K562 (cell line): ENCODE measurements around the gene CETN2. TPM values are rescaled to one million over a fixed set of nuclear protein-coding genes. Genes with fewer than 3 reads are reported as not detected.

ENCODE experiments used
- ARNT ChIP-seq, 2 experiments: fragments of 450-650 bp; IDR thresholded peaks; 2 replicates each; pipeline ENCODE4 v1.6.1; 2016; ENCODE audit warnings: mild to moderate bottlenecking in 1 of 2
- CAMTA2 ChIP-seq: fragments of 250-450 bp; sonication (Bioruptor Pico); conservative IDR thresholded peaks from 2 replicates; pipeline ENCODE4 v1.5.1; 2022
- DACH1 ChIP-seq: fragments of 450-650 bp; IDR thresholded peaks from 2 replicates; pipeline ENCODE4 v1.6.1; 2018; ENCODE audit not compliant: partially characterized antibody
- FOSL1 ChIP-seq: fragments of 200-800 bp; sonication (Bioruptor generic); conservative IDR thresholded peaks from 2 replicates; pipeline ENCODE4 v1.6.1; 2016; ENCODE audit warnings: missing genetic modification characterization, missing compliant biosample characterization
- HDGF ChIP-seq: fragments of 450-650 bp; IDR thresholded peaks from 2 replicates; pipeline ENCODE4 v1.6.1; 2016
- KAT2B ChIP-seq: IDR thresholded peaks from one replicate; pipeline ENCODE4 v1.6.1; 2012; ENCODE audit warnings: low read depth, mild to moderate bottlenecking, control low read depth, inconsistent platforms, low read length, moderate library complexity
- MTA2 ChIP-seq: fragments of 450-650 bp; IDR thresholded peaks from 2 replicates; pipeline ENCODE4 v1.6.1; 2016; ENCODE audit warnings: low read depth
- NFXL1 ChIP-seq: fragments of 450-650 bp; formaldehyde crosslinking; IDR thresholded peaks from 2 replicates; pipeline ENCODE4 v1.4.0; 2021; ENCODE audit warnings: mild to moderate bottlenecking
- PHB ChIP-seq: fragments of 250-450 bp; sonication (Bioruptor Pico); IDR thresholded peaks from 2 replicates; pipeline ENCODE4 v1.5.0; 2021
- RAD21 ChIP-seq, 2 experiments: fragments of 250-450 bp in 1 of 2; fragments of 450-650 bp in 1 of 2; sonication (Bioruptor Pico) in 1 of 2; formaldehyde crosslinking in 1 of 2; IDR thresholded peaks in 1 of 2; conservative IDR thresholded peaks in 1 of 2; 2 replicates each; pipeline versions ENCODE4 v1.4.0 to v1.8.0; 2020 to 2022; ENCODE audit warnings: mild to moderate bottlenecking in 2 of 2, moderate library complexity in 1 of 2
- RFX7 ChIP-seq: fragments of 250-450 bp; sonication (Bioruptor Pico); IDR thresholded peaks from 2 replicates; pipeline ENCODE4 v1.5.1; 2021; ENCODE audit warnings: mild to moderate bottlenecking
- SMAD3 ChIP-seq: fragments of 450-650 bp; formaldehyde crosslinking; conservative IDR thresholded peaks from 2 replicates; pipeline ENCODE4 v1.4.0; 2020; ENCODE audit warnings: mild to moderate bottlenecking
- SMARCA5 ChIP-seq: fragments of 450-650 bp; IDR thresholded peaks from 2 replicates; pipeline ENCODE4 v1.6.1; 2016
- TAL1 ChIP-seq: fragments of 450-650 bp; IDR thresholded peaks from 2 replicates; pipeline ENCODE4 v1.6.1; 2016; ENCODE audit warnings: mild to moderate bottlenecking
- ZNF212 ChIP-seq: fragments of 450-650 bp; formaldehyde crosslinking; IDR thresholded peaks from 2 replicates; pipeline ENCODE4 v1.4.0; 2020; ENCODE audit warnings: mild to moderate bottlenecking
- polyA plus RNA-seq, 8 experiments: library from polyadenylated mRNA; depleted of rRNA in 4 of 8; stranded (reverse) in 5 of 8; unstranded in 3 of 8; fragments of >200 nt; fragmentation: Nextera tagmentation in 2 of 8; fragmentation: Illumina TruSeq in 1 of 8; extraction: Ambion mirVana in 2 of 8; extraction: Trizol in 1 of 8; gene quantifications; 2 replicates each; pipeline versions ENCODE4 v1.2.1 to v1.2.3, GENCODE V29; 2011 to 2014; ENCODE audit warnings: inconsistent platforms in 1 of 8, missing spikeins in 1 of 8
- total RNA-seq, 7 experiments: library from RNA; depleted of rRNA in 6 of 7; stranded (reverse); fragments of >200 nt in 6 of 7; fragmentation: Illumina TruSeq in 2 of 7; extraction: Trizol in 2 of 7; gene quantifications; 2 replicates each; pipeline versions ENCODE4 v1.2.1 to v1.2.3, GENCODE V29; 2011 to 2021; ENCODE audit warnings: low replicate concordance in 1 of 7
- TF ChIP-seq, protein P1 (sequence below), 3 experiments: IDR thresholded peaks in 2 of 3; conservative IDR thresholded peaks in 1 of 3; 2 replicates each; pipeline ENCODE4 v1.5.1; 2011 to 2012; ENCODE audit warnings: low read length in 3 of 3, mild to moderate bottlenecking in 3 of 3, control low read depth in 2 of 3, improper control_type of control experiment in 1 of 3, inconsistent platforms in 1 of 3, low read depth in 1 of 3, mixed read lengths in 1 of 3, moderate library complexity in 1 of 3; ENCODE audit not compliant: insufficient read depth in 2 of 3
- TF ChIP-seq, protein P2 (sequence below): fragments of 250-450 bp; sonication (Bioruptor Pico); IDR thresholded peaks from 2 replicates; pipeline ENCODE4 v1.5.0; 2021; ENCODE audit warnings: mild to moderate bottlenecking, borderline replicate concordance
- TF ChIP-seq, protein P3 (sequence below), 2 experiments: fragments of 450-650 bp; formaldehyde crosslinking in 1 of 2; IDR thresholded peaks; 2 replicates each; pipeline versions ENCODE4 v1.4.0 to v1.6.1; 2014 to 2020; ENCODE audit warnings: mild to moderate bottlenecking in 2 of 2, borderline replicate concordance in 1 of 2, low read depth in 1 of 2

Gene CETN2
- total and polyA plus RNA-seq, 9 of the 15 experiments (the other 6 are each of a cell fraction or from before 2014, with no cell fraction given), result 16.7 to 37.1 (median 27.6) TPM

DNA sequence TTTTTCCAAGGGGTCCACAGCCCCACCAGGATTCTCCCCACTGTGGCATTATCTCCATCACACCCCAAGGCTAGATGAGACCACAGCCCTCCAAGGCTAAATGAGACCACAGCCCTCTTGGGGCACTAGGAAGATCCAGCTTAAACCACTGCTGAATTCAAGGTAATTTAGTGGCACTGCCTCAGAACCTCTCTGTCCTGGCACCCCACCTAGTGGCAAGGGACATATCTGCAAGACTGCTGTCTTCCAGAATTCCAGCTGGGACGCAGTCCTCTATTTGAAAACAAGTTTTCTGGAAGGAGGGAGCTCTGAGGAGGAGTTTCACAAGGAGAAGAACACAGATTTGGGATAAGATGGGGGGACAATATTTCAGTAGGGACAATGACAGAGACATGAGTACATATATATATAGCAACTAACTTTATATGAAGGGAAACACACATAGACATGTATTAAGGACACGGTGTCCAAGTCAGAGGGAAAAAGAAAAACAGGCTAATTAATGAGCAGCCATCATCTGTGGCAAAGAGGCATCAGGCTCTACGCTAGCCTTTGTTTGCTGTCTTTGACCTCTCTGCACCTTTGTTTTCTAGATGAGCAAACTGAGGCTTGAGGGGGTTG is 9.3 kb downstream of the CETN2 start (continued):
- TF ChIP-seq, protein P1, sequence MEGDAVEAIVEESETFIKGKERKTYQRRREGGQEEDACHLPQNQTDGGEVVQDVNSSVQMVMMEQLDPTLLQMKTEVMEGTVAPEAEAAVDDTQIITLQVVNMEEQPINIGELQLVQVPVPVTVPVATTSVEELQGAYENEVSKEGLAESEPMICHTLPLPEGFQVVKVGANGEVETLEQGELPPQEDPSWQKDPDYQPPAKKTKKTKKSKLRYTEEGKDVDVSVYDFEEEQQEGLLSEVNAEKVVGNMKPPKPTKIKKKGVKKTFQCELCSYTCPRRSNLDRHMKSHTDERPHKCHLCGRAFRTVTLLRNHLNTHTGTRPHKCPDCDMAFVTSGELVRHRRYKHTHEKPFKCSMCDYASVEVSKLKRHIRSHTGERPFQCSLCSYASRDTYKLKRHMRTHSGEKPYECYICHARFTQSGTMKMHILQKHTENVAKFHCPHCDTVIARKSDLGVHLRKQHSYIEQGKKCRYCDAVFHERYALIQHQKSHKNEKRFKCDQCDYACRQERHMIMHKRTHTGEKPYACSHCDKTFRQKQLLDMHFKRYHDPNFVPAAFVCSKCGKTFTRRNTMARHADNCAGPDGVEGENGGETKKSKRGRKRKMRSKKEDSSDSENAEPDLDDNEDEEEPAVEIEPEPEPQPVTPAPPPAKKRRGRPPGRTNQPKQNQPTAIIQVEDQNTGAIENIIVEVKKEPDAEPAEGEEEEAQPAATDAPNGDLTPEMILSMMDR (IDR thresholded peaks at IDR 0.05 in 2 of 3, conservative IDR thresholded peaks at IDR 0.05 in 1 of 3; ENCODE audit: insufficient read depth in 2 of 3, low read depth in 1 of 3, low read length in 3 of 3), result peak; percentile 76 to 80 (median 77)
- no peak for TF ChIP-seq DACH1
- TF ChIP-seq ARNT (IDR thresholded peaks at IDR 0.05), result no peak
- TF ChIP-seq FOSL1 (tag), result no peak
- TF ChIP-seq TAL1, result no peak
- TF ChIP-seq, protein P2, sequence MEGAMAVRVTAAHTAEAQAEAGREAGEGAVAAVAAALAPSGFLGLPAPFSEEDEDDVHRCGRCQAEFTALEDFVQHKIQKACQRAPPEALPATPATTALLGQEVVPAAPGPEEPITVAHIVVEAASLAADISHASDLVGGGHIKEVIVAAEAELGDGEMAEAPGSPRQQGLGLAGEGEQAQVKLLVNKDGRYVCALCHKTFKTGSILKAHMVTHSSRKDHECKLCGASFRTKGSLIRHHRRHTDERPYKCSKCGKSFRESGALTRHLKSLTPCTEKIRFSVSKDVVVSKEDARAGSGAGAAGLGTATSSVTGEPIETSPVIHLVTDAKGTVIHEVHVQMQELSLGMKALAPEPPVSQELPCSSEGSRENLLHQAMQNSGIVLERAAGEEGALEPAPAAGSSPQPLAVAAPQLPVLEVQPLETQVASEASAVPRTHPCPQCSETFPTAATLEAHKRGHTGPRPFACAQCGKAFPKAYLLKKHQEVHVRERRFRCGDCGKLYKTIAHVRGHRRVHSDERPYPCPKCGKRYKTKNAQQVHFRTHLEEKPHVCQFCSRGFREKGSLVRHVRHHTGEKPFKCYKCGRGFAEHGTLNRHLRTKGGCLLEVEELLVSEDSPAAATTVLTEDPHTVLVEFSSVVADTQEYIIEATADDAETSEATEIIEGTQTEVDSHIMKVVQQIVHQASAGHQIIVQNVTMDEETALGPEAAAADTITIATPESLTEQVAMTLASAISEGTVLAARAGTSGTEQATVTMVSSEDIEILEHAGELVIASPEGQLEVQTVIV (CRISPR knock-in tag), result no peak
- peak; percentile 52 to 66 for TF ChIP-seq RAD21 (CRISPR knock-in tag; conservative IDR thresholded peaks at IDR 0.05 in 1 of 2, IDR thresholded peaks at IDR 0.05 in 1 of 2)
- TF ChIP-seq PHB (CRISPR knock-in tag), result no peak
- no peak for TF ChIP-seq RFX7 (CRISPR knock-in tag)
- TF ChIP-seq NFXL1 (CRISPR knock-in tag), result no peak
- TF ChIP-seq CAMTA2 (CRISPR knock-in tag), result no peak
- TF ChIP-seq KAT2B, result no peak
- no peak for TF ChIP-seq MTA2
- TF ChIP-seq ZNF212 (CRISPR knock-in tag), result no peak
- TF ChIP-seq SMARCA5, result no peak
- no peak for TF ChIP-seq HDGF
- TF ChIP-seq, protein P3, sequence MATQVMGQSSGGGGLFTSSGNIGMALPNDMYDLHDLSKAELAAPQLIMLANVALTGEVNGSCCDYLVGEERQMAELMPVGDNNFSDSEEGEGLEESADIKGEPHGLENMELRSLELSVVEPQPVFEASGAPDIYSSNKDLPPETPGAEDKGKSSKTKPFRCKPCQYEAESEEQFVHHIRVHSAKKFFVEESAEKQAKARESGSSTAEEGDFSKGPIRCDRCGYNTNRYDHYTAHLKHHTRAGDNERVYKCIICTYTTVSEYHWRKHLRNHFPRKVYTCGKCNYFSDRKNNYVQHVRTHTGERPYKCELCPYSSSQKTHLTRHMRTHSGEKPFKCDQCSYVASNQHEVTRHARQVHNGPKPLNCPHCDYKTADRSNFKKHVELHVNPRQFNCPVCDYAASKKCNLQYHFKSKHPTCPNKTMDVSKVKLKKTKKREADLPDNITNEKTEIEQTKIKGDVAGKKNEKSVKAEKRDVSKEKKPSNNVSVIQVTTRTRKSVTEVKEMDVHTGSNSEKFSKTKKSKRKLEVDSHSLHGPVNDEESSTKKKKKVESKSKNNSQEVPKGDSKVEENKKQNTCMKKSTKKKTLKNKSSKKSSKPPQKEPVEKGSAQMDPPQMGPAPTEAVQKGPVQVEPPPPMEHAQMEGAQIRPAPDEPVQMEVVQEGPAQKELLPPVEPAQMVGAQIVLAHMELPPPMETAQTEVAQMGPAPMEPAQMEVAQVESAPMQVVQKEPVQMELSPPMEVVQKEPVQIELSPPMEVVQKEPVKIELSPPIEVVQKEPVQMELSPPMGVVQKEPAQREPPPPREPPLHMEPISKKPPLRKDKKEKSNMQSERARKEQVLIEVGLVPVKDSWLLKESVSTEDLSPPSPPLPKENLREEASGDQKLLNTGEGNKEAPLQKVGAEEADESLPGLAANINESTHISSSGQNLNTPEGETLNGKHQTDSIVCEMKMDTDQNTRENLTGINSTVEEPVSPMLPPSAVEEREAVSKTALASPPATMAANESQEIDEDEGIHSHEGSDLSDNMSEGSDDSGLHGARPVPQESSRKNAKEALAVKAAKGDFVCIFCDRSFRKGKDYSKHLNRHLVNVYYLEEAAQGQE (IDR thresholded peaks at IDR 0.05; ENCODE audit: borderline replicate concordance), result peak; percentile 19; the same call in 1 of the 2 replicates
- TF ChIP-seq, protein P3 (CRISPR knock-in tag; IDR thresholded peaks at IDR 0.05; ENCODE audit: low read depth), result no peak
- no peak for TF ChIP-seq SMAD3 (CRISPR knock-in tag)
